HFF-Myc (cell line): ENCODE results near the gene ZBTB17.
"Not testable (repeated sequence)": the region's sequence is repeated elsewhere in the genome, so short reads cannot be mapped to it uniquely, and the experiment has no call there.

Experiments
- DNase-seq: peaks from one replicate; pipeline ENCODE4 v3.0.0-alpha.2; 2011; ENCODE audit warnings: low read depth; ENCODE audit errors: extremely low read depth
- H3K4me3 ChIP-seq: replicated peaks from 2 replicates; pipeline ENCODE4 v1.5.1; 2011; ENCODE audit warnings: low read depth, mild to moderate bottlenecking, control low read depth, low read length
- CTCF ChIP-seq: IDR thresholded peaks from 2 replicates; pipeline ENCODE4 v1.5.1; 2012; ENCODE audit warnings: mild to moderate bottlenecking, low read depth, low read length, control low read depth; ENCODE audit errors: missing control alignments

ZBTB17 gene

GRCh38 chr1:15975805-15976680 lies at the start of gene ZBTB17:
Gene ZBTB17 (minus strand): TSS chr1:15976101. CDS start chr1:15948495, 27,606 bp downstream.
- peak within 1 kb of the TSS; percentile 72 for H3K4me3 ChIP-seq
- peak; percentile 78 for DNase-seq
- TF ChIP-seq CTCF, result no peak

- no peak for DNase-seq
- TF ChIP-seq CTCF, result no peak
These were observed 47.3 kb upstream of the ZBTB17 start for GRCh38 chr1:16023050-16023653.

GRCh38 chr1:16022393-16022792 lies 46.5 kb upstream of the ZBTB17 start:
- DNase-seq, result no peak
- no peak overlapping the region for H3K4me3 ChIP-seq
- no peak for TF ChIP-seq CTCF

More at GRCh38 chr1:16023050-16023653, 47.3 kb upstream of the ZBTB17 start:
- no peak overlapping the region for H3K4me3 ChIP-seq

GRCh38 chr1:16021681-16022080 lies 45.8 kb upstream of the ZBTB17 start, which contains the start of gene CLCNKA:
Gene CLCNKA (plus strand): TSS chr1:16022036. CDS start chr1:16022620, 584 bp downstream.
- no peak within 1 kb of the TSS for H3K4me3 ChIP-seq
- TF ChIP-seq CTCF, result no peak
- DNase-seq, result no peak

GRCh38 chr1:16020878-16021277 lies 45.0 kb upstream of the ZBTB17 start:
- not testable (repeated sequence) for H3K4me3 ChIP-seq, DNase-seq

GRCh38 chr1:16020325-16020724 lies 44.4 kb upstream of the ZBTB17 start:
- DNase-seq, result no peak
- H3K4me3 ChIP-seq, result no peak overlapping the region
- no peak for TF ChIP-seq CTCF

GRCh38 chr1:16019644-16020277 lies 43.9 kb upstream of the ZBTB17 start:
- no peak overlapping the region for H3K4me3 ChIP-seq
- no peak for DNase-seq
- no peak for TF ChIP-seq CTCF
